Peyer's patch (tissue), 4 donors: Measurements from ENCODE around the gene ATP2B2. TPM values are rescaled to one million over a fixed set of nuclear protein-coding genes. Genes with fewer than 3 reads are reported as not detected.
A peak's percentile ranks its signal among the peaks of the same experiment; 100 is the strongest.

Experiments
- DNase-seq, 3 donors: peaks; one replicate each; pipeline ENCODE4 v3.0.0-alpha.2; 2017 to 2019
- H3K27ac ChIP-seq, 4 donors: fragments of 200-600 bp; sonication (generic); one replicate each; pipeline ENCODE4 v1.5.1; 2016 to 2019
- H3K27me3 ChIP-seq, 2 donors: fragments of 200-600 bp; sonication (generic); one replicate each; pipeline ENCODE4 v1.5.1; 2019
- H3K36me3 ChIP-seq, 3 donors: fragments of 200-600 bp; sonication (generic); one replicate each; pipeline ENCODE4 v1.5.1; 2016 to 2019
- H3K4me1 ChIP-seq, 4 donors: fragments of 200-600 bp; sonication (generic); one replicate each; pipeline ENCODE4 v1.5.1; 2016 to 2019
- H3K4me3 ChIP-seq, 4 donors: fragments of 200-600 bp; sonication (generic); 1 replicate in 3 of 4; 2 replicates in 1 of 4; pipeline ENCODE4 v1.5.1; 2016 to 2019; ENCODE audit warnings: mild to moderate bottlenecking in 1 of 4
- H3K9me3 ChIP-seq, 4 donors: fragments of 200-600 bp; sonication (generic); one replicate each; pipeline ENCODE4 v1.5.1; 2016 to 2019; ENCODE audit warnings: mild to moderate bottlenecking in 1 of 4
- POLR2A ChIP-seq, 2 donors: fragments of 450-650 bp; IDR thresholded peaks; one replicate each; pipeline ENCODE4 v1.5.1; 2017; ENCODE audit warnings: antibody characterized with exemption in 2 of 2, mild to moderate bottlenecking in 2 of 2, moderate library complexity in 2 of 2
- total RNA-seq, 4 donors: library from RNA; depleted of rRNA; stranded (reverse); fragments of >200 nt; gene quantifications; one replicate each; pipeline ENCODE4 v1.1.0, GENCODE V29; 2016
- TF ChIP-seq, protein P1 (sequence below), 6 experiments: fragments of 450-650 bp in 4 of 6; fragments of 200-600 bp in 2 of 6; sonication (generic) in 1 of 6; IDR thresholded peaks; one replicate each; pipeline ENCODE4 v1.5.1; 2017 to 2019; ENCODE audit warnings: antibody characterized with exemption in 6 of 6, mild to moderate bottlenecking in 3 of 6, moderate library complexity in 1 of 6

ATP2B2 gene
- total RNA-seq, 4 donors from 2014 or later = not detected

DNA sequence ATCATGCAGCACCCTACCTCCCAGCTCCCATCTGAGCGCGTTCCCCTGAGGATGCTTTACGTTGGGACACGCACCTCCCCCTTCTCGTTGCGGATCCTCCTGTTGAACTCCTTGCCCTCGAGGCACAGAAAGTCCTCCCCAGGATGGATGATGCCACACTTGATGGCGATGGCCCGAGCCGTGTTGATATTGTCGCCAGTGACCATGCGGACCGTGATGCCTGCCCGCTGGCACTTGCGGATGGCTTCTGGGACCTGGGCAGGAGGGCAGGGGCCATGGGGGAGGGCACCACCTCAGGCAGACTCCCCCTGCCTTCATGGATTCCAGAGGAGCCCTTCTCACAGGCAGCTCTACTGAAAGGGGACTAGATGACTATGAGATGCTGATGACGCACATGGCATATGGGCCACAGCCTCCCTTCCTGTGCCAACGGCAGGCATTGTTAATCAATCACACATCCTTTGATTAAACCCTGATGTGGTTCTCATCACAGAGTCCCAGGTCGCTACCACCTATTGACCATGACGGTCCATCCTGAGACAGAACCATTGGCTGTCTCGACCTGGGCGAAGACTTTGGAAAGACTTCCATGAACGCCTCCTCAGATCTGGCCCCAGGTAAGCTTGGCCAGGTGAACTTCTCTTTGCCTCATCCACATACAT is 154.9 kb downstream of the ATP2B2 start:
- H3K36me3 ChIP-seq = no peaks in the 10 kb centered on the region
- no peaks in the 10 kb centered on the region for H3K4me1 ChIP-seq
- DNase-seq = peak in 1 of 3 donors; percentile 36
- no peak overlapping the region for H3K4me3 ChIP-seq
- no peaks in the 10 kb centered on the region for H3K9me3 ChIP-seq
- TF ChIP-seq POLR2A (IDR thresholded peaks at IDR 0.05) = no peak
- TF ChIP-seq, protein P1, sequence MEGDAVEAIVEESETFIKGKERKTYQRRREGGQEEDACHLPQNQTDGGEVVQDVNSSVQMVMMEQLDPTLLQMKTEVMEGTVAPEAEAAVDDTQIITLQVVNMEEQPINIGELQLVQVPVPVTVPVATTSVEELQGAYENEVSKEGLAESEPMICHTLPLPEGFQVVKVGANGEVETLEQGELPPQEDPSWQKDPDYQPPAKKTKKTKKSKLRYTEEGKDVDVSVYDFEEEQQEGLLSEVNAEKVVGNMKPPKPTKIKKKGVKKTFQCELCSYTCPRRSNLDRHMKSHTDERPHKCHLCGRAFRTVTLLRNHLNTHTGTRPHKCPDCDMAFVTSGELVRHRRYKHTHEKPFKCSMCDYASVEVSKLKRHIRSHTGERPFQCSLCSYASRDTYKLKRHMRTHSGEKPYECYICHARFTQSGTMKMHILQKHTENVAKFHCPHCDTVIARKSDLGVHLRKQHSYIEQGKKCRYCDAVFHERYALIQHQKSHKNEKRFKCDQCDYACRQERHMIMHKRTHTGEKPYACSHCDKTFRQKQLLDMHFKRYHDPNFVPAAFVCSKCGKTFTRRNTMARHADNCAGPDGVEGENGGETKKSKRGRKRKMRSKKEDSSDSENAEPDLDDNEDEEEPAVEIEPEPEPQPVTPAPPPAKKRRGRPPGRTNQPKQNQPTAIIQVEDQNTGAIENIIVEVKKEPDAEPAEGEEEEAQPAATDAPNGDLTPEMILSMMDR (IDR thresholded peaks at IDR 0.05) = no peak
- H3K27ac ChIP-seq = no peak overlapping the region
- no peaks in the 10 kb centered on the region for H3K27me3 ChIP-seq

GRCh38 chr3:10349801-10350200 is 155.6 kb downstream of the ATP2B2 start:
- H3K27me3 ChIP-seq = no peaks in the 10 kb centered on the region
- peak in 1 of 3 donors; percentile 10 for DNase-seq
- H3K36me3 ChIP-seq = no peaks in the 10 kb centered on the region
- H3K27ac ChIP-seq = no peak overlapping the region
- H3K4me3 ChIP-seq = no peak overlapping the region
- H3K9me3 ChIP-seq = no peaks in the 10 kb centered on the region
- TF ChIP-seq, protein P1 (IDR thresholded peaks at IDR 0.05) = no peak
- TF ChIP-seq POLR2A (IDR thresholded peaks at IDR 0.05) = no peak
- H3K4me1 ChIP-seq = no peaks in the 10 kb centered on the region

- TF ChIP-seq, protein P1 (IDR thresholded peaks at IDR 0.05) = no peak
- no peak for TF ChIP-seq POLR2A (IDR thresholded peaks at IDR 0.05)
- DNase-seq = peak in 1 of 3 donors; percentile 32
- no peaks in the 10 kb centered on the region for H3K36me3 ChIP-seq
- H3K27me3 ChIP-seq = no peaks in the 10 kb centered on the region
- H3K27ac ChIP-seq = no peak overlapping the region
- no peak overlapping the region for H3K4me3 ChIP-seq
- H3K9me3 ChIP-seq = no peaks in the 10 kb centered on the region
- no peaks in the 10 kb centered on the region for H3K4me1 ChIP-seq
Measured at GRCh38 chr3:10348404-10348721, 157.0 kb downstream of the ATP2B2 start.

- no peaks in the 10 kb centered on the region for H3K36me3 ChIP-seq
- TF ChIP-seq, protein P1 (IDR thresholded peaks at IDR 0.05) = no peak
- TF ChIP-seq POLR2A (IDR thresholded peaks at IDR 0.05) = no peak
- no peaks in the 10 kb centered on the region for H3K9me3 ChIP-seq
- H3K4me1 ChIP-seq = no peaks in the 10 kb centered on the region
- DNase-seq = no peak
- no peaks in the 10 kb centered on the region for H3K27me3 ChIP-seq
- no peak overlapping the region for H3K27ac ChIP-seq
- no peak overlapping the region for H3K4me3 ChIP-seq
Measured at GRCh38 chr3:10347648-10348403, 157.6 kb downstream of the ATP2B2 start.

GRCh38 chr3:10345911-10346310 is 159.5 kb downstream of the ATP2B2 start:
- H3K4me1 ChIP-seq = no peaks in the 10 kb centered on the region
- no peak overlapping the region for H3K27ac ChIP-seq
- TF ChIP-seq, protein P1 (IDR thresholded peaks at IDR 0.05) = no peak
- no peak for TF ChIP-seq POLR2A (IDR thresholded peaks at IDR 0.05)
- no peak for DNase-seq
- H3K4me3 ChIP-seq = no peak overlapping the region
- H3K36me3 ChIP-seq = no peaks in the 10 kb centered on the region
- no peaks in the 10 kb centered on the region for H3K9me3 ChIP-seq
- no peaks in the 10 kb centered on the region for H3K27me3 ChIP-seq
